ENCODE data around the gene ABHD16B. TPM values are rescaled to one million over a fixed set of nuclear protein-coding genes. Genes with fewer than 3 reads are reported as not detected.

The ABHD16B gene
- total and polyA plus RNA-seq, 2 experiments from 2014 or later, result not detected

- peak overlapping the region; percentile 78 for H3K27ac ChIP-seq (ENCODE audit: low read depth)
- Mint-ChIP-seq H3K27me3 (ENCODE audit: insufficient read depth, low read depth, poor library complexity) (peaks cover 23% of the 10 kb centered on the region), H3K4me3 (peak overlapping the region; percentile 49), H3K36me3 (ENCODE audit: low read depth) (peaks cover 7% of the 10 kb centered on the region), H3K4me1 (peaks cover 53% of the 10 kb centered on the region), H3K27ac (peak overlapping the region; percentile 91), H3K9me3 (no peaks in the 10 kb centered on the region)
- H3K9me2 ChIP-seq (ENCODE audit: insufficient read depth), result no peaks in the 10 kb centered on the region
- peak overlapping the region; percentile 37; the same call in 1 of the 2 replicates for H3K4me3 ChIP-seq
- H3F3A ChIP-seq (replicated peaks; ENCODE audit: low read depth), result peaks cover 22% of the 10 kb centered on the region
- no peaks in the 10 kb centered on the region for H3K36me3 ChIP-seq (ENCODE audit: insufficient read depth)
- peaks cover 4% of the 10 kb centered on the region; the same call in 1 of the 2 replicates for H3K79me2 ChIP-seq (replicated peaks; ENCODE audit: insufficient read depth)
- ATAC-seq (peak; percentile 20), DNase-seq (ENCODE audit: low spot score) (peak; percentile 66)
- H3K27me3 ChIP-seq (ENCODE audit: insufficient read depth), result no peaks in the 10 kb centered on the region
- no peak for TF ChIP-seq STAT1 (IDR thresholded peaks at IDR 0.05; ENCODE audit: unreplicated experiment)
- peak; percentile 37 to 66; a peak in 3 of 4 replicates for TF ChIP-seq CTCF (conservative IDR thresholded peaks at IDR 0.05; ENCODE audit: low read depth in 2 of 2)
- TF ChIP-seq POLR2AphosphoS5 (IDR thresholded peaks at IDR 0.05; ENCODE audit: low read depth), result peak; percentile 45; the same call in 1 of the 2 replicates
- TF ChIP-seq ETS1 (IDR thresholded peaks at IDR 0.05), result peak; percentile 26; the same call in 1 of the 2 replicates
- peaks cover 52% of the 10 kb centered on the region for H3K4me1 ChIP-seq (ENCODE audit: insufficient read depth)
- no peak overlapping the region for H2AFZ ChIP-seq
- H3K4me2 ChIP-seq, result peak overlapping the region; percentile 73
- no peaks in the 10 kb centered on the region for H4K20me1 ChIP-seq (replicated peaks; ENCODE audit: insufficient read depth)
Observed at GRCh38 chr20:63858393-63859165, 2.7 kb upstream of the ABHD16B start.

DNA sequence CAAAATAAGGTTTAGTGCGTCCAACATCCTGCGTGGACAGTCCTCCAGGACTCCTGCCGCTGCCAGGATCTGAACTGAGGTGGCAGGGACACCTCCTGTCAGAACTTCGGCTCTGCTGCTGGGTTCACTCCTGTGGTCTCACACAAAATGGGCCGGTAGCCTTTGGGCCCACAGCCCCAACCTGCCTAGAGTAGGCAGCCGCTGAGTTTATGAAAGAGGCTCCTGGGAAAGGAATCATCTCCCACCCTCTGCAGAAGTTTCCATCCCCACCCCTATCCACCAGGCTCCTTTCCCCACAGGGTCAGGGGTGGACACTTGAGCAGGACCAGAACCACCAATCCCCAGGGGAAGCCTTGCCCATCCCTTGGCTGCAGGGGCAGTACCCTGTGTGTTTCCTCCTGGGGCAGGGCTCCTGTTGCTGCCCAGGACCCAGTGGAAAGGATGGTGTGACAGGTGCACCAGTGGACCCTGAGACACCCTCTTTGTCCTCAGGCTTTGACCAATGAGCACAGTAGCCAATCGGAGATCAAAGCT is 2.1 kb upstream of the ABHD16B start:
- H3K36me3 ChIP-seq (ENCODE audit: insufficient read depth), result no peaks in the 10 kb centered on the region
- Mint-ChIP-seq H3K4me1 (peaks cover 59% of the 10 kb centered on the region), H3K4me3 (peak overlapping the region; percentile 49; the same call in 1 of the 3 replicates), H3K27ac (peak overlapping the region; percentile 91), H3K36me3 (ENCODE audit: low read depth) (peaks cover 7% of the 10 kb centered on the region), H3K9me3 (no peaks in the 10 kb centered on the region), H3K27me3 (ENCODE audit: insufficient read depth, low read depth, poor library complexity) (peaks cover 26% of the 10 kb centered on the region)
- no peaks in the 10 kb centered on the region for H4K20me1 ChIP-seq (replicated peaks; ENCODE audit: insufficient read depth)
- H3K4me3 ChIP-seq, result peak overlapping the region; percentile 37; the same call in 1 of the 2 replicates
- H3K27me3 ChIP-seq (ENCODE audit: insufficient read depth), result no peaks in the 10 kb centered on the region
- H2AFZ ChIP-seq, result no peak overlapping the region
- ATAC-seq, result no peak
- H3K4me1 ChIP-seq (ENCODE audit: insufficient read depth), result peaks cover 55% of the 10 kb centered on the region
- no peak for DNase-seq (ENCODE audit: low spot score)
- peak overlapping the region; percentile 78 for H3K27ac ChIP-seq (ENCODE audit: low read depth)
- peaks cover 25% of the 10 kb centered on the region for H3F3A ChIP-seq (replicated peaks; ENCODE audit: low read depth)
- H3K4me2 ChIP-seq, result peak overlapping the region; percentile 73
- H3K9me2 ChIP-seq (ENCODE audit: insufficient read depth), result no peaks in the 10 kb centered on the region
- H3K79me2 ChIP-seq (replicated peaks; ENCODE audit: insufficient read depth), result peaks cover 6% of the 10 kb centered on the region; the same call in 1 of the 2 replicates
- TF ChIP-seq EZH2phosphoT487 (IDR thresholded peaks at IDR 0.05; ENCODE audit: unreplicated experiment) (no peak), POLR2AphosphoS5 (IDR thresholded peaks at IDR 0.05; ENCODE audit: low read depth) (no peak), STAT1 (IDR thresholded peaks at IDR 0.05; ENCODE audit: unreplicated experiment) (no peak), ETS1 (IDR thresholded peaks at IDR 0.05) (no peak)
